OCI-M2 (cell line): ENCODE measurements around the gene ZNF653.
"Not testable (repeated sequence)": the region's sequence is repeated elsewhere in the genome, so short reads cannot be mapped to it uniquely, and the experiment has no call there.

Experiments used
- DNase-seq: peaks from one replicate; lab custom pipeline; 2025; ENCODE audit not compliant: unreplicated experiment; lab: John Stamatoyannopoulos, UW

Gene ZNF653

DNA sequence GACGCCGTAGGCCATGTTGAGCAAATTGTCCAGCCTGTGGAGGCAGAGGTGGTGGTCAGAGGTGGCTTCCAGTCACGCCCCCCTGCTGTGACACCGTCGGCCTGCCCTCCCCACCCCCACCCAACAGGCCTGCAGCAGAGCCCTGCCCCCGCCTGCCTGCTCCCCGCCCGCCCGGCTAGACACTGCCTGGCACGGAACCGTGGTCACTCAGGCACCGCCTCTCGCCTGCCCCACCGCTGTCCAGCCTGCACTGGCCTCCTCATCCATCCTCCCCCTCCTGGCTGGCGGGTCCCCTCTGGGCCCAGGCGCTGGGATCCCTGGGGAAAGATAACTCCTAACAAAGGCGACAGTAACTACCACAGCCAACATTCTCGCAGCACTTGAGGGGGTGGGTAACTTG lies 48.5 kb downstream of the ZNF653 start:
- DNase-seq = no peak

DNA sequence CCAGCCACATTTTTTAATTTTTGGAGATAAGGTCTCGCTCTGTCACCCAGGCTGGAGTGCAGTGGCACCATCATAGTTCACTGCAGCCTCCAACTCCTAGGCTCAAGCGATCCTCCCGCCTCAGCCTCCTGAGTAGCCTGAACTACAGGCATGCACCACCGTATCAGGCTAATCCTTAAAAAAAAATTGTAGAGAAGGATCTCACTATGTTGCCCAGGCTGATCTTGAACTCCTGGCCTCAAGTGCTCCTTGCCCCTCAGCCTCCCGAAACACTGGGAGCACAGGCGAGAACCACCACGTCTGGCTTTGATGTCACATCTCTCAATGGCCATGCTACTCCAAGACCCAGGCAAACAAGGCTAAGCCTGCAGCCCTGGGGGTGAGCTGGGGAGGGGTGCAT lies 49.0 kb downstream of the ZNF653 start:
- no peak for DNase-seq

DNA sequence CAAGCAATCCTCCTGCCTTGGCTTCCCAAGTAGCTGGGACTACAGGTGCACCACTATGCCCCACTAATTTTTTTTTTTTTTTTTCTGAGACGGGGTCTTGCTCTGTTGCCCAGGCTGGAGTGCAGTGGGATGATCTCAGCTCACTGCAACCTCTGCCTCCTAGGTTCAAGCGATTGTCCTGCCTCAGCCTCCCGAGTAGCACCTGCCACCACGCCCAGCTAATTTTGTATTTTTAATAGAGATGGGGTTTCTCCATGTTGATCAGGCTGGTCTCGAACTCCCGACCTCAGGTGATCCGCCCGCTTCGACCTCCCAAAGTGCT lies 50.4 kb downstream of the ZNF653 start:
- not testable (repeated sequence) for DNase-seq

DNA sequence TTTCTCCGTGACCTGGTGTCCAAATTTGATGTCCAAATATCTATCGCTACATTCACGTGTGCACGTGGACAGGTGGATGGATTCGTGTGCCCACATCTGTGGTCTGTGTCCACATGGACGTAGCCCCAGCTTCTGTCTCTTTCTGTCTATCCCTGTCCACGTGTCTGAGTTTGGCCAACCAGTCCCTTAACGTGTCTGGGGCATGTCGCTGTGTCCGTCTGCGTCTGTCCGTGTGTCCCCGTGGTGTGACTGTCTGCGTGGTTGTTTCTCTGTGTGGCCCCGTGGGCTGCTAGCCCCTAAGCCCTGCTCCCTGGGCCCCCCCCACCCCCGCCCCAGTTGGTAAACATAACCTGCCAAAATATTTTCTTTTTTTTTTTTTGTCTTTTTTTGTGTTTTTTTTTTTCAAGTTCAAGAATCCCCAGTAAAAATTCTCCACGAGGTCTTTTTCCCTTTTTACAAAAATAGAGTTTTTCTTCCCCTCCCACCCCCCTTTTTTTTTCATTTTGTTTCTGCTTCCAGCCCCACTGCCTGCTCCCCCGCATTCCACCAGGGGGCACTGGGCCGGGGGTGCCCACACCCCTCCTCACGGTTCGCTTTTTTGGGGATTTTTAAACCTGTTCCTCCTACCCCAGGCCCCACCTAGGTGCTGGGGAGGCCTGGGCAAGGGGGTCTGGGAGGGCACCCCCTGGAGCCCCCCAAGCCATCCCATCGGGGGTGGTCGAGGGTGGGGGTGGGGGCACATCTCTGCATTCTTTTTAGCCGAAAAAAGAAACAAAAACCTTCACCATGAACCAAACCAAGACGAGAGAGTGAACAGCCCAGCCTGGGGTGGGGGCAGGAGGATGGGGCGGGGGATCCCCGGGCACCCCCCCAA lies 51.9 kb downstream of the ZNF653 start:
- no peak for DNase-seq

DNA sequence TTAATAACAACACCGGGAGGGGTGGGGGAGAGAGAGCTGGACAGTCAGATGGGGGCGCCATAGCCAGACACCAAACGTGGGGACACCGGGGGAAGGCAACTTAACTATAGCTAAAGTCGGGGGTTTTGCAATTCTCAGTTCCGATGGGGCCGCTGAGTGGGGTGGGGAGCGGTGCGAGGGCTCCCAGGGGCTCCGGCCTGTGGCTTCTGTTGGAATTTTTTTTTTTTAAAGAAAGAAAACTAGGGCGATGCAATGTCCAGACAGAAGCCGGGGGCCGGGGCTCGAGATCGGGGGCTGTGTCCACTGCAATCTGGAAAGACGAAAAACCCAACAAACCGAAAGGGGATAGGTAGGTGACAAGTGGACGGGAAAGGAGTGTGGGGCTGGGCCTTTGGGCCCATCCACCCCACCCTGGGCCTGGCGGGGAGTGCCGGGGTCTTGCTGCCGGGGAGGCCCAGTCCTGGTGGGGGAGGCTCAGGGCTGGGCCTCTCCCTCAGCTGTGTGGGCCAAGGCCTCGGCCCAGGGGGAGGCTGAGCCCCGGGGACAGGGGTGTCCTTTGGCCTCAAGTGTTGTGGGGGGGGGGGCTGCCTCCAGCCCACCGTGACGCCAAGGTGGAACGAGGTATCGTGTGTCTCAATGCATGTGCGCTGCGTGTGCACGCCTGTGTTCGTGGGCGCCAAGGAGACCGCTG lies 52.9 kb downstream of the ZNF653 start:
- no peak for DNase-seq

DNA sequence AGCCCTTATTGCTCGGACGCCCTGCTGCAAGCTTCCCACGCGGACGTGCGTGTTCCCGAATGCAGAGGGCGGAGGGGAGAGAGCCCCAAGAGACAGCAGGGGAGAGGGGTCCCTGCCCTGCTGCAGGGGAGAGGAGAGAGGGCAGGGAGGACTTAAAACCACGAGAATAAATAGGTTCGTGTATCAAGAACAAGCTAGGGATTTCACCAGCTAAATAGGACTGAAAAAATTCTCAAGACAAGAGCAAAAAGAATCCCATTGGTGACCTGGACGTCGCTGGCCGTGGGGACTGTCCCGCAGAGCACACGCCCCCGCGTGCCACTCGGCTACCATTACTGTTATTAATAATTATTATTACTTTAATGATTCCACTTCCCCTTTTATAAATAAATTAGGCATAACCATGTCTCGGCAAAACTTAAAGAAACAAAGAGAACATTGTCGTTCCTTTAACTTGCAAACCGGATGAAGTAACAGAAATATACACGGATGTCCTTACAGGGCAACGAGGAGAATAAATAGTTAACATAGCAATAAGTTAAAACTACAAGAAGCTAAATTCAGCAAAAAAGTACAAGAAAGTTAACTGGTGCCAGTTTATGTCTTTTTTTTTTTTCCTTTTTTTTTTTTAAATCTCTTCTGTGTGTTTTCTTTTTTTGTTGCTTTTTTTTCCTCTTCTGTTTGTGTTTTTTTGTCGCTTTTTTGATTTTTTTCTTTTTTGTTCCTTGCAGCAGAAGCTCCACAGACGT lies 53.6 kb downstream of the ZNF653 start:
- DNase-seq = no peak

DNA sequence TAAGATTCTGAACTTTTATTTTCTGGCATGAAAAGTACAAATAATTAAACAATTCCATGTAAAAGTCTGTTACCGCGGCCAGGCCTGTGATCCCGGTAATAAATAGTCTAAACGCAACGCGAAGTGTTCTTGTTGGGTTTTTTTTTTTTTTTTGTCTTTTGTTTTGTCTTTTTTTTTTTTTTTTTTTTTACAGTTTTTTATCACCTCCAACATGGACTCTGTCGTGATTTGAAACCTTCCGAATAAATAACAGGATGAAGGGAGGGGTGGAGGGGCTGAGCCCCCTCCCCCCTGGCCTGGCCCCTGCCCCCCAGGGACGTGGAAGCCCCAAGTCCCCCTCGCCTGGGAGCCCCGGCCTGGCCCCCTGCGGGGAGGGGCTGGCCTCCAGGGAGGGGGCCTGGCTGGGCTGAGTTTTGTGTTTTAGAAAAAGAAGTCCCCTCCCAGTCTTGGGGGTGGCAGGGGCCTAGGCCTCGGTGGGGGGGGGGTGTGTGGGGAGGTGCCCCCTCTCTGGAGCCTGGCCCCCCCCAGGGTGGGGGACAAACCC lies 54.2 kb downstream of the ZNF653 start:
- DNase-seq = no peak

DNA sequence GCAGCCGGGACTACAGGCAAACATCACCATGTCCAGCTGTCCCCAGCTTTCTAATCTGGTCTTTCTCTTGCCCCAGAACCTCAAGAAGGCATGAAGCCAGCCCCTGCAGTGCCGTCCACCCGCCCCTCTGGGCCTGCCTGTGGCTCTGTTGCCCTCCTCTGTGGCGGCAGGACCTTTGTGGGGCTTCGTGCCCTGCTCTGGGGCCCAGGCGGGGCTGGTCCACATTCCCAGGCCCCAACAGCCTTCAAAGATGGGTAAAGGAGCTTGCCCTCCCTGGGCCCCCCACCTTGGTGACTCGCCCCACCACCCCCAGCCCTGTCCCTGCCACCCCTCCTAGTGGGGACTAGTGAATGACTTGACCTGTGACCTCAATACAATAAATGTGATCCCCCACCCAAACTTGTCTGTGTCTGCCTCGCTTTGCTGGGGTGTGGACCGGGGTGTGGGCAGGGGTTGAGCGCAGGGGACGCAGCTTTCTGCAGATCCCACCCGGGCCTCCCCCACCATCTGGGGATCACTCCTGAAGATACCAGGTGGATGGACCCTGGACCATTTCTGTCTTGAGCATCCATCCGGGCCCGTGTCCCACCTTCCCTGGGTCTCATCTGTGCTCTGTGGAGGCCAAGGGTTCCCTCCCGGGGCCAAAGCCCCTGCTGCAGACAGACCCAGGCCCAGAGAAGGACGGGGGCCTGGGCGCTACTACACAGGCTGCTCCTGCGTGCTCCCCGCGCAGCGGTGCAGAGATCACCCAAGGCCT lies 54.9 kb downstream of the ZNF653 start:
- DNase-seq = no peak

DNA sequence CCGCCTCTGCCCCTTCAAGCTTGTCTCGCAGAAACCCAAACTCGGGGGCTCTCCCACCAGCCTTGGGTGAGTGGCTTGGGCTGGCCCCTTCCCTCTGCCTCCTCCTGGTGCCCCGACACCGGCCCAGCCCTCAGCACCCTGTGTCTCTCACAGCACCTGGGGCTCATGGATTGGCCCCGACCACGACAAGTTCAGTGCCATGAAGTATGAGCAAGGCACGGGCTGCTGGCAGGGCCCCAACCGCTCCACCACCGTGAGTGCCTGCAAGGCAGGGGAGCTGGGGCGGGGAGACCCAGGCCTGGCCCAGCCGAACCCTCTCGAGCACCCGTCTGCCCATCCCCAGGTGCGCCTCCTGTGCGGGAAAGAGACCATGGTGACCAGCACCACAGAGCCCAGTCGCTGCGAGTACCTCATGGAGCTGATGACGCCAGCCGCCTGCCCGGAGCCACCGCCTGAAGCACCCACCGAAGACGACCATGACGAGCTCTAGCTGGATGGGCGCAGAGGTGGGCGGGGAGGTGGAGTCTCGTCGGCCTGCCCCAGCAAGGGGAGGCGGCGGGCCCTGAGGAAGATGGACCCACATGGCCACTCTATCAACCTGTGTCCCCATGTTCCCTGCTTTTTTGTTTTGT lies 56.6 kb downstream of the ZNF653 start:
- no peak for DNase-seq

DNA sequence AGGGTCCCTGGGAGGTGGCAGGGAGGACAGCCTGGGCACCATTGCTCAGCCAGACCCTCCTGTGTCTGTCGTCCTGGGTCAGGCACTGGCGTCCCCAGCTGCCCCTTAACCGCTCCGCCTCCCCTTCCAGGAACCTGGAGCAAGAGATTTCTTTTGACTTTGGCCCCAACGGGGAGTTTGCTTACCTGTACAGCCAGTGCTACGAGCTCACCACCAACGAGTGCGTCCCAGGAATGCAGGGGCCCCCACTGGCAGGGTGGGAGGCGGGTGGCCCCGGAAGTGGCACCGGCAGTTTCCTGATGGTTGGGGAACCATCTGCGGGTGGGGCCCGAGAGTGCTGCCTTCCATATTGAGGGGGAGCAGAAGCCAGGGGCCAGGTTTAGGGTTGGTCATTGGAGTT lies 57.2 kb downstream of the ZNF653 start:
- no peak for DNase-seq

DNA sequence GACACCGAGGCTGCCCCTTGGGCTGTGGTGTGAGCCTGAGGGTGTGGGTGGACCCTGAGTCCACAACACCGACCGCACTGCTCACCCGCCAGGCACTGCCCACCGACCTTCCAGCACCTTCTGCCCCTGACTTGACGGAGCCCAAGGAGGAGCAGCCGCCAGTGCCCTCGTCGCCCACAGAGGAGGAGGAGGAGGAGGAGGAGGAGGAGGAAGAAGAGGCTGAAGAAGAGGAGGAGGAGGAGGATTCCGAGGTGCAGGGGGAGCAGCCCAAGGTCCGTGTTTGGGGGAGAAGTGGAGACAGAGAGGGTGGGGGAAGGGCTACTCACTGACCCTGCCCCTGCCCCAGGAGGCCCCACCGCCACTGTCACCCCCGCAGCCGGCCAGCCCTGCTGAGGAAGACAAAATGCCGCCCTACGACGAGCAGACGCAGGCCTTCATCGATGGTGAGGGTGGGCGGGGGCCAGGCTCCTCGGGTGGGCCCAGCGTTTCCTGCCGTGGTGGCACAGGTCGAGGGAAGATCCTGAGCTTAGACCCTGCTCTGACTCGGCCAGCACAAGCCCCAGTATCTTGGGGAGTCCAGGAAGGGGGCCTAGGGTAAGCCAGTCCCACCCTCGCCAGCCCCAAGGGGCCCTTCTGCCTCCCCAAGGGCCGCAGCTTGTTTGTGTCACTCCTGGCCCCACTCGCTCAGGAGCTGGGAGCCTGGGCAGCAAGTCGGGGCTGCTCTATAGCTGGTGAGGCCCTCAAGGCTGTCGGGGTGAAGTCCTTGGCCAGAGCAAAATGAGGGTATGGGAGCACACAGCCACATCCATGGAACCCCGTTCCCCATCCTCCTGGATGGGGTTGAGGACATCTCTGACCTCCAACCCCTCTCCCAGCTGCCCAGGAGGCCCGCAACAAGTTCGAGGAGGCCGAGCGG lies 58.0 kb downstream of the ZNF653 start:
- no peak for DNase-seq

DNA sequence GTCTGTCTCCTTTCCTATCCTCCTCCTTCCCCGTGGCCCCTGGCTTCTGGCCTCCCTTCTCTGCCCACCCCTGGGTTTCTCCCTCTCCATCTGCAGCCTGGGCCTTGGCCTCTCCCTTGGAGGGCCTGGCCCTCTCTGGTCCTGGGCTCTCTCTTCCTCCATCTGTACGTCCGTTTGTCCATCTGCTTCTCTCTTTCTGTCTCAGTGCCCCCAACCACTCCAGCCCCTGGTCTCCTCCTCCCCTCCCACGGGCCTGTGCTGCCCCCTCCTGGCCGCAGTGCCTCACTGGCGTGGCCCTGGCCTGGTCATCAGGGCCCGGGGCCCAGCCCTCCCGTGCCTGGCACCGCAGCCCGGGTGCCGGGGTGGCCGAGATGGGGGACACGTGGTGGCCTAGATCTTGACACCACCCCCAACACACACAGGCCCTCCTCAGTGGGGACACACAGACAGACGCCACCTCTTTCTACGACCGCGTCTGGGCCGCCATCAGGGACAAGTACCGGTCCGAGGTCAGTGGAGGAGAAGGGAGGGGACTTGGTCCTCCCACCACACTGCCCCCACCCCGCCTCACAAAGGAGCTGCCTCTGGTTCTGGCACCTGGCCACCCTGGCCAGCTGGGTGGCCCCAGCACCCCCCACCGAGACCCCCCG lies 58.9 kb downstream of the ZNF653 start:
- DNase-seq = no peak

DNA sequence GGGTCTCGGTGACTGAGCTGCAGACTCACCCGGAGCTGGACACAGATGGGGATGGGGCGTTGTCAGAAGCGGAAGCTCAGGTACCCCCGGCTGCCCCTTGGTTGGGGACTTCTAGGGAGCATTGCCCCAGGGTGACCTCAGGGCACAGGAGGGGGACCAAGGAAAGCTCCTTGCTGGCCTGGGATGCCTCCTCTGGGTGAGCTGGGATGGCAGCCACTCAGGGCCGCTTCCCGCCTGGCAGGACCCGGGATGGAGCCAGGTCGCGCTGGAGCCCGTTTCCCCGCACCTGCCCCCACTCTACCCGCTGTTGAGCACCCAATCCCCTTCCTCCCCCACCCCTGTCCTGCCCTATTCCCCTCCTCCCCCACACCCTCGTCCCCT lies 59.4 kb downstream of the ZNF653 start:
- DNase-seq = no peak

DNA sequence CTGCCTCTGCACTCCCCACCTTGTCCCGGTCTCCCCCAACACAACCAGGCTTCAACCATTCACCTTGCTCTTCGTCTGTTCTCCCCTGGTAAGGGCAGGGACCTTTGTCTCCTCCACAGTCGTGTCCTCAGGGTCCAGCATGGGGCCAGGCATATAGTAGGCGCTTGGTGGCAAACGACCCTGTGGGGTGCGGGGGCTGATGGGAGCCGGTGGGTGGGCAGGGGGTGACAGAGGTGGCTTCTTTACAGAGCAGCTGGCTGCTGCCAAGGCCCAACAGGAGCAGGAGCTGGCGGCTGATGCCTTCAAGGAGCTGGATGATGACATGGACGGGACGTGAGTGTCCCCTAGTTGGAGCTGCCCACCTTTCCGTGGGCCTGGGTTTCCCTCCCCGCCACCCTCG lies 60.5 kb downstream of the ZNF653 start:
- DNase-seq = no peak

DNA sequence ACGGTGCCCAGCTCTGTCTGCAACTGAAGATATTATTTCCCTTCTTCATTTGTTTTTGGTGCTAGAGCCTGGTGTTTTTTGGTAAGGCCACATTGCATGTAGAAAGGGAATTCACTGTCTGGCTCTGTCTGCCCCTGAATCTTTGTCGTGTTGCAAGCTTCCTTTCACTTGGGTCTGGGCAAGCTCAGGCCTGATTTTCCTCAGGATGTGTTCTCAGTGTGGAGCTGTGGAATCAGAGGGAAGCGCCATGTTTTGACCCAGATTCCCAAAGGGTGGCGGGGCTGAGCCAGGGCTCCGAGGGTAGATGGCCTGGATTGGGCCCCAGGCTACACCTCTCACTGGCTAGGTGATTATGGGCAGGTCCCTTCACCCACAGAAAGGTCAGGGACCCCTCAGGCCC lies 61.6 kb downstream of the ZNF653 start:
- no peak for DNase-seq

DNA sequence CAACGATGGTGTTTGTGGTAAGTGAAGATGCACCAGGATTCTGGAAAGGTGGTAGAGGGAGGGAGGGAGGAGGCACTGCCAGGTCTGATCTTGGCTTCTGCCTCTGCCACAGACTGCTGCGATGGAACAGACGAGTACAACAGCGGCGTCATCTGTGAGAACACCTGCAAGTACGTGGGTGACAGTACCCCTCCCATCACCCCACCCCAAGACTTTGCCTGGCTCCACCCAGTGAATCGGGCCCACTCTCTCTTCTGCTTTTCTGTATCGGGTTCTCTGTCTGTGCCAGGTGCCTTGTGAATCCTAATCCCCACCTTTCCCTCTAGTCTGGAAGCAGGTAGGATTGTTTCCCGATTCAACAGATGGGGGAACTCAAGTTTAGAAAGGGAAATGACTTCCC lies 67.7 kb downstream of the ZNF653 start:
- DNase-seq = no peak

DNA sequence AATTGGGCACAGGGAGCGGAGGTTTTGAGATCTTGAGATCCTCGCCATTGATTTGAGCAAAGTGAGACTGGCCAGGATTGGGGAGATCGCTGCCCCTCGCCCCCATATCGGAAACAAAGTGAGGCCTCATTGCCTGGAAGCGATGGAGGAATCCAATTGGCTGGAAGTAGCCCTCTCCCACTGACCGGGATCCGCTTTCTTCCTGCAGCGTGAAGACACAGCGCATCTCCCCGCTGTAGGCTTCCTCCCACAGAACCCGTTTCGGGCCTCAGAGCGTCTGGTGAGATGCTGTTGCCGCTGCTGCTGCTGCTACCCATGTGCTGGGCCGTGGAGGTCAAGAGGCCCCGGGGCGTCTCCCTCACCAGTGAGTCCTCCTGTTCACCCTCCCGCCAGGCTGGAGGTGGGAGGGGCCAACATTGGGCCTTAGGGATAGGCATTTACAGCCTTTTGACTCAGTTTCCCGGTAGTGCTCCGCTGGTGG lies 69.8 kb downstream of the ZNF653 start:
- DNase-seq = no peak

DNA sequence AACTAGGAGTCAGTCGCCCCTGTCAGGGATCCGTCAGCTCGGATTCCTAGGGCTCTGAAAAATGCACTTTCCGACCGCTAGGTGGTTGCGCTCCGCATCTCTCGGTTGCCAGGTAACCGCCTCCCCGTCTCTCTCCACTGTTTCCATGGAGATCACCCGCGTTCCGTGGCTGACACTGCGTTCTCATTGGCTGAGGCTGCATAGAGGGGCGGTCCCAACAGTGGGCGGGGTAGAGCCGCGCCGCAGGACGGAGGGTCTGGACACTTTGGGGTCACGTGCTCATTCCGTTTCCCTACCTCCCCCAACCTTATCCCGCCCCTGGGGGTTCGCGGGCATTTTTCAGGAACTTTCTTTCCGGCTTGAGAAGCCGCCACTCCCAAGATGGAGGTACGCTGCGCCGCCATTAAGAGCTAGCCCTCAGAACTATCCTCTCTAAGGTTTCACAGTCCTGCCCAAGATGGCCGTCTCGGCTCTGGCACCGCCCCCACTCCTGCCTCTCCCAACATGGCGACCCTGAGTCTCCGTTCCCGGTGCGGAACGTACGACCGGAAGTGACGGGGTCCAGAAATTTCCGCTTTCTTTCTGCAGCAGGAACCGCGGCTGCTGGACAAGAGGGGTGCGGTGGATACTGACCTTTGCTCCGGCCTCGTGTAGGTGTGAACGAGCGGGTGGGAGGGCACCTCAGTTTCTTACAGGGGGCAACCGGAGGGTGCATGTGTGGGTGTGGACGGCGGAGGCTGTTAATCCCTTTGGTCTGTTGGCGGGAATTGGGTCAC lies 70.4 kb downstream of the ZNF653 start, which contains the start of the genes ODAD3 and PRKCSH:
ODAD3 (minus strand) TSS at position 65 of the 776 bp plus-strand sequence. CDS start 105 bp downstream, outside the sequence.
PRKCSH (plus strand) TSS at position 579 of the 776 bp plus-strand sequence. CDS start 483 bp downstream, outside the sequence.
- peak; percentile 100 for DNase-seq
